Peyer's patch (tissue), 4 donors: ENCODE data around the gene REXO1. TPM values are rescaled to one million over a fixed set of nuclear protein-coding genes. Genes with fewer than 3 reads are reported as not detected.
"Not testable (repeated sequence)": the region's sequence is repeated elsewhere in the genome, so short reads cannot be mapped to it uniquely, and the experiment has no call there.

ENCODE experiments used
- DNase-seq, 3 donors: peaks; one replicate each; pipeline ENCODE4 v3.0.0-alpha.2; 2017 to 2019
- H3K27ac ChIP-seq, 4 donors: fragments of 200-600 bp; sonication (generic); one replicate each; pipeline ENCODE4 v1.5.1; 2016 to 2019
- H3K27me3 ChIP-seq, 2 donors: fragments of 200-600 bp; sonication (generic); one replicate each; pipeline ENCODE4 v1.5.1; 2019
- H3K36me3 ChIP-seq, 3 donors: fragments of 200-600 bp; sonication (generic); one replicate each; pipeline ENCODE4 v1.5.1; 2016 to 2019
- H3K4me1 ChIP-seq, 4 donors: fragments of 200-600 bp; sonication (generic); one replicate each; pipeline ENCODE4 v1.5.1; 2016 to 2019
- H3K4me3 ChIP-seq, 4 donors: fragments of 200-600 bp; sonication (generic); 1 replicate in 3 of 4; 2 replicates in 1 of 4; pipeline ENCODE4 v1.5.1; 2016 to 2019; ENCODE audit warnings: mild to moderate bottlenecking in 1 of 4
- H3K9me3 ChIP-seq, 4 donors: fragments of 200-600 bp; sonication (generic); one replicate each; pipeline ENCODE4 v1.5.1; 2016 to 2019; ENCODE audit warnings: mild to moderate bottlenecking in 1 of 4
- POLR2A ChIP-seq, 2 donors: fragments of 450-650 bp; IDR thresholded peaks; one replicate each; pipeline ENCODE4 v1.5.1; 2017; ENCODE audit warnings: antibody characterized with exemption in 2 of 2, mild to moderate bottlenecking in 2 of 2, moderate library complexity in 2 of 2
- total RNA-seq, 4 donors: library from RNA; depleted of rRNA; stranded (reverse); fragments of >200 nt; gene quantifications; one replicate each; pipeline ENCODE4 v1.1.0, GENCODE V29; 2016
- TF ChIP-seq, protein P1 (sequence below), 6 experiments: fragments of 450-650 bp in 4 of 6; fragments of 200-600 bp in 2 of 6; sonication (generic) in 1 of 6; IDR thresholded peaks; one replicate each; pipeline ENCODE4 v1.5.1; 2017 to 2019; ENCODE audit warnings: antibody characterized with exemption in 6 of 6, mild to moderate bottlenecking in 3 of 6, moderate library complexity in 1 of 6

REXO1 gene
- total RNA-seq, 4 donors from 2014 or later = 47.0 to 101 (median 57.2) TPM

DNA sequence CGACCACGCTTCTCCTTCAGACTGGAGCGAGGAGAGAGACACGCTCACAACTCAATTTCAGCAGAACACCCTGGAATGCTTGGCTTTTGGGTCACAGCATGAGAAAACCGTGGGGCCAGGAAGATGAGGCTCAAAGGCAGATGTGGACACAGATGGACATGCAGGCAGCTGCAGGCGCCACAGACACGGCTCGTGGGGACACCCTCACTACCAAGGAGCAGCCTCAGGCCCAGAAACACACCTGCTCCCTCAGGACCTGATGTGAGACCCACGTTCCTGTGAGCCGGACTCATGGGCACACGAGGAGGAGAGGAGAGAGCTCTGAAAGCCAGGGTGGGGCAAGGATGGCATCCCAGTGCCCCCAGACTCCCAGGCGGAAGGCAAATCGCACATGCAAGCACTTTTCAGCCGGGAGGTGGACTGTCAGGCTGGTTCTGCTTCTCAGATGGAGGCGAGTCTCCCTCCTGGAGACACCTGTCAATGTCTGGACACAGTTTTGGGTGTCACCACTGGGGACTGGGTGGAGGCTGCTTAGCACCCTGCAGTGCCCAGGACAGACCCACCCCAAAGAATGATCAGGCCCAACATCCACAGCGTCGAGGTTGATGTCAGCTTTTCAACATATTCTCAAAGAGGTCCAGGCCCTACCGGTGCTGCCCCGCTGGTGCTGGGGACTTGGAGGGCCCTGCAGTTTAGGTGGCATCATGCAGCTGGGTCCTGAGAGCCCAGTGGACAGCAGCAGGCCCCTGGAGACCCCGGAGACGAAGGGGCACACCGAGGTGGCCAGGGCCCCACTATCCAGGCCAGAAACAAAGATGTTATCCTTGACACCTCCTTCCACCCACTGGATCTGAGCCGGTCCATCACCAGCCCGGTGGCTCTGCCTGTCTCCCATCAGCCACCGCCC is 34.8 kb upstream of the REXO1 start:
- Histone ChIP-seq H3K27ac (peak overlapping the region; percentile 79 to 95 (median 89)), H3K27me3 (no peaks in the 10 kb centered on the region), H3K36me3 (peaks cover 0 to 8% (median 0%) of the 10 kb centered on the region in 3 donors), H3K4me1 (peaks cover 0 to 49% (median 23%) of the 10 kb centered on the region in 4 donors), H3K4me3 (peak overlapping the region; percentile 80 to 99 (median 89)), H3K9me3 (no peaks in the 10 kb centered on the region)
- no peak for TF ChIP-seq POLR2A (IDR thresholded peaks at IDR 0.05)
- TF ChIP-seq, protein P1, sequence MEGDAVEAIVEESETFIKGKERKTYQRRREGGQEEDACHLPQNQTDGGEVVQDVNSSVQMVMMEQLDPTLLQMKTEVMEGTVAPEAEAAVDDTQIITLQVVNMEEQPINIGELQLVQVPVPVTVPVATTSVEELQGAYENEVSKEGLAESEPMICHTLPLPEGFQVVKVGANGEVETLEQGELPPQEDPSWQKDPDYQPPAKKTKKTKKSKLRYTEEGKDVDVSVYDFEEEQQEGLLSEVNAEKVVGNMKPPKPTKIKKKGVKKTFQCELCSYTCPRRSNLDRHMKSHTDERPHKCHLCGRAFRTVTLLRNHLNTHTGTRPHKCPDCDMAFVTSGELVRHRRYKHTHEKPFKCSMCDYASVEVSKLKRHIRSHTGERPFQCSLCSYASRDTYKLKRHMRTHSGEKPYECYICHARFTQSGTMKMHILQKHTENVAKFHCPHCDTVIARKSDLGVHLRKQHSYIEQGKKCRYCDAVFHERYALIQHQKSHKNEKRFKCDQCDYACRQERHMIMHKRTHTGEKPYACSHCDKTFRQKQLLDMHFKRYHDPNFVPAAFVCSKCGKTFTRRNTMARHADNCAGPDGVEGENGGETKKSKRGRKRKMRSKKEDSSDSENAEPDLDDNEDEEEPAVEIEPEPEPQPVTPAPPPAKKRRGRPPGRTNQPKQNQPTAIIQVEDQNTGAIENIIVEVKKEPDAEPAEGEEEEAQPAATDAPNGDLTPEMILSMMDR (IDR thresholded peaks at IDR 0.05) = no peak
- no peak for DNase-seq

DNA sequence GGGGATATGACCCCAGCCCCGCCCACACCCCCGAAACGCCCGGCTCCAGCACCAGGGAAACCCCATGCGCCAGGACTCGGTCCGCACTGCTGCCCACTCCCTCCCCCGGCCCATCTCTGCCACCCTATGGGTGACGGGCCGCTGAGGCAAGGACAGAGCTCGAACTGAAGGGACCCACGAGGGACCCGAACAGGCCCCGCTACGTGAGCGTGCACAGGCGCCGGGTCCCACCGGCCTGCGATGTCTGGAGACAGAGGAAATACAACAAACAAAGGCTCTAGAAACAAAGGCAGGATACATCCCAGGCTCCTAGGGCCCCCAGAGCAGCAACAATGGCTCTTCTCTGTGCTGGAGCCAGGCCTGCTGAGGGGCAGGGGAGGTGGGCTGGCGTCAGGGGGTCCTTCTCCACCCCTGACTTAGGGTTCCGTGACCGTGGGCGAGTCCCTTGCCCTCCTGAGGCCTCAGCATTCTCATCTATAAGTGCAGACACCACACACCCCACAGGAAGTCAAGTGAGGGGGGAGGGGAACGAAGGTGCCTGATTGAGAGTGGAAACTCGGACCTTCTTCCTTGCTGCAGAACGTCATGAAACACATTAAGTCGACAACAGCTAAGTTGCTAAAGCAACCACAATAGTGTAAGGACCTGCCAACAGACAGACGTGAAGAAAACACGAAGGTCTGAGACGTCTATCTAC is 34.0 kb upstream of the REXO1 start:
- TF ChIP-seq, protein P1 (IDR thresholded peaks at IDR 0.05) = no peak
- TF ChIP-seq POLR2A (IDR thresholded peaks at IDR 0.05) = peak in 1 of 2 donors; percentile 10
- DNase-seq = peak in 2 of 3 donors; percentile 82 to 88

DNA sequence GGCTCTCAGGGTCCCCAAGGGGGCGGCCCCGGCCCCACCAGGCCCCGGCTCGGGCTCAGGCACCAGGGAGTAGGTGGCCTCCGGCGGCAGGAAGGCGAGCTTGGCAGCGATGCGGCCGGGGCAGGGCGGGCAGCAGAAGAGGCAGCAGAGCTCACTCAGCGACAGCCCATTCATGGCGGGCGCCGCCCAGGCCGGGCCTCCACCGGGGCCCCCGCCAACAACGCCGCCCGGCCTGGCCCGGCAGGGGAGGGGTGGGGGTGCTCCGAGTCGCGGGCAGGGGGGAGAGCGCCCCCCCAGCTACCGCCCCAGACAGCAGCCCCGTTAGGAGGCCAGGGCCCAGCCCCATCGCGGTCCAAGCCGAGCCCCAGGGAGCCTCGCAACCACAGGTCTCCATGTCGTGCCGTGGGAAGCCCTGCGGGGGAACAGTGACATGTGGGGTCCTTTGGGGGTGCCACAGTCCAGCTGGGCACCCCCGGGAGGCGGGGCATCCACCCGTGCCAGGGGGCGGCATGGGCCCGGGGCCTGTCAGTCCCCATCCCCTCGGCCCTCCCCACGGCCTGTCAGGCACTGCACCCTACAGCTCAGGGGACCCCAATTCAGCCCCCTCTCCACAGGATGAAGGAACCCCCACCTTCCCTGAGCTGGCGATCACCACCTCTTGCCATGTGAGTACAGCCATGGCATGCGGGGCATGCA is 33.3 kb upstream of the REXO1 start:
- Histone ChIP-seq H3K27ac (peak overlapping the region; percentile 79 to 95 (median 89)), H3K4me3 (peak overlapping the region in 3 of 4 donors; percentile 12 to 34 (median 32)), H3K4me1 (peaks cover 0 to 51% (median 25%) of the 10 kb centered on the region in 4 donors)
- not testable (repeated sequence) for H3K27me3 ChIP-seq, H3K9me3 ChIP-seq, H3K36me3 ChIP-seq, DNase-seq

More for the DNA sequence above, 34.0 kb upstream of the REXO1 start:
- Histone ChIP-seq H3K4me1 (peaks cover 0 to 49% (median 23%) of the 10 kb centered on the region in 4 donors), H3K4me3 (peak overlapping the region; percentile 12 to 34 (median 30)), H3K9me3 (no peaks in the 10 kb centered on the region), H3K36me3 (peaks cover 0 to 8% (median 0%) of the 10 kb centered on the region in 3 donors), H3K27ac (peak overlapping the region; percentile 79 to 95 (median 89)), H3K27me3 (no peaks in the 10 kb centered on the region)

DNA sequence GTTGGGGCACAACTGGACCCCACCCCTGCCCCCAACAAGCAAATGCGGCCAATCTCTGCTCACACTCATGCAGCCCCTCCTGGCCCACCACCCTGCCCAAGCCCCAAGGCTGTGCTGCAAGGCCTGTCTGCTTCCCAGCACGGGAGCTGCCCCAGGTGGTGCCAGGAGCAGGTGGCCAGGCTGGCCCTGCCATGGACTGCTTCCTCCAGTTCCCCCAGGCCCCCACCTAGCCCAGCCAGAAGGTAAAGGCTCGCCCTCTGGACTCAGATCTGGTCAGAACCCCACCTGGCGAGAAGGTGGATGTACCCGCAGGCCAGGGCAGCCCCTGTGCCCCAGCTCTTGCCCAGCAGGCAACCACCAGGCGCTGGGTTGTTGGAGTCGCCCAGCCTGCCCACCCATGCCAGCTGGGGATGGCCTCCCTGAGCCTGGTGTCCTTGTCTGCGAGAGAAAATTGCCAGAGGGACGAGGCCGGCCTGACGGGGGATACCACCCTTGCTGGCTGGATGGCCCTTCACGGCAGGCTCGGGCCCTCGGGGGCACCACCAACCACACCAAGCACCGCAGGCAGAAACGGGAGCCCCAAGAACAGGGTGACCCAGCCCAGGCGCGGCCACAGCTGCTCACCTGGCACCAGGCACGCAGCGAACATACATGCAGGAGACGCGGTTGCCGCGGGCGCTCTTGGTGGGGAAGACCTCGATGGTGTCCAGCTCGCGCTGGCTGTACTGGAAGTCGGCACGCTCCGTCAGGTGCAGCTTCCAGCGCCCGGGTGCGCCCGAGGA is 32.5 kb upstream of the REXO1 start:
- no peak for TF ChIP-seq POLR2A (IDR thresholded peaks at IDR 0.05)
- TF ChIP-seq, protein P1 (IDR thresholded peaks at IDR 0.05) = no peak
- H3K27ac ChIP-seq = peak overlapping the region in 2 of 4 donors; percentile 12 to 46
- H3K9me3 ChIP-seq = no peaks in the 10 kb centered on the region
- no peak for DNase-seq
- H3K4me3 ChIP-seq = peak overlapping the region in 1 of 4 donors; percentile 34
- H3K4me1 ChIP-seq = peaks cover 0 to 53% (median 30%) of the 10 kb centered on the region in 4 donors
- no peaks in the 10 kb centered on the region for H3K27me3 ChIP-seq
- peaks cover 0 to 8% (median 0%) of the 10 kb centered on the region in 3 donors for H3K36me3 ChIP-seq

DNA sequence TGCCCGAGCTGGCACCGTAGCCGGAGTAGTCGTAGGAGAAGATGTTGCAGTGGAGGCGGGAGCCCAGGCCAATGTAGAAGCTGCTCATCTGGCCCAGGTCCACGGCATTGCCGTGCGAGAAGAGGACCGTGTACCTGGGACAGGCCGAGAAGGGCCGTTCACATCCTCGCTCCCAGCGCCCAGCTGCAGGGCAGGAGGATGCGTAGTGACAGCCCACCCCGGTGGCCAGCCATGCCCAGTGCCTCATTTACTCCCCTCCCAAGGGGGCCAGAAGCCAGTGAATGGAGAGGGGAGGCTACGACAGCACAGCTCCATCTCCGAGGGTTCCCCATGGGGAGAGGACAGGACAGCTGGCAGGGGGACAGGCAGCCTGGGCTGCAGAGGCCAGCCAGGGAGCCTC is 31.7 kb upstream of the REXO1 start:
- not testable (repeated sequence) for DNase-seq, H3K27ac ChIP-seq, H3K9me3 ChIP-seq, H3K4me3 ChIP-seq, H3K27me3 ChIP-seq, H3K36me3 ChIP-seq
- H3K4me1 ChIP-seq = peaks cover 0 to 53% (median 30%) of the 10 kb centered on the region in 4 donors

DNA sequence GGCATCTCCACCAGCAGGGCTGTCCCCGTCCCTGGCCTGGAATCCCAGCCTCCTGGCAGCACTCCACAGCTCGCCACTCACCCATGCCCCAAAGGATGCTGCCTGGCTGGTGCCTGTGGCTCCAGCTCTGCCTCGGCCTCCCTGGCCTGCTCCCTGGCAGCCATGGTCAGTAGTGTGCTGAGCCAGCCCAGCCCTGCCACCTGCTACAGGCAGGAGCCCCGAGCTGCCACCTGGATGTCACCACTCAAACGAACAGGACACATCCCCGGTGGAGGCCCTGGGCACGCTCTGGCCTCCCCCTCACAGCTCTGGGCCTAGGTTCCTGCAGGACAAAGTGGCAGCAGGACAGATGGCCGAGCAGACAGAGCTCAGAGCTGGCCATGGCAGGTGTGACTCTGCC is 30.3 kb upstream of the REXO1 start:
- H3K27ac ChIP-seq, H3K4me3 ChIP-seq, DNase-seq, H3K9me3 ChIP-seq, H3K27me3 ChIP-seq, H3K36me3 ChIP-seq: not testable (repeated sequence)
- peaks cover 0 to 56% (median 28%) of the 10 kb centered on the region in 4 donors for H3K4me1 ChIP-seq

DNA sequence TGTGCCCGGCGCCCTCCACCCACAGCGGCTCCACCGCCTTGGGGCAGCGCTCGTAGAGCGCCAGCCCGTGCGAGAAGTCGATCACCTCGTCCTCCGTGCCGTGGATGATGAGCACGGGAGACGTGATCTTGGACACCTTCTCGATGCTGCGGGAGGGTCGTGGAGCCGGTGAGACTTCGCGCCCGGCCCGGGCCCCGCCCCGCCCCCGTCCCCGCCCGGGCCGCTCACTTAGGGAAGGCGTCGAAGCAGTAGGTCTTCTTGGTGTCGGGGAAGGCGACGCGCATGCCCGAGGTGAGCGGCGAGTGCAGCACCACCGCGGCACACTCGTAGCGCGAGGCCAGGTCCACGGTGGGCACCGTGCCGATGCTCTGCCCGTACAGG is 29.0 kb upstream of the REXO1 start:
- not testable (repeated sequence) for H3K4me3 ChIP-seq, DNase-seq, H3K27ac ChIP-seq, H3K27me3 ChIP-seq, H3K9me3 ChIP-seq
- peaks cover 0 to 18% (median 0%) of the 10 kb centered on the region in 3 donors for H3K36me3 ChIP-seq
- peaks cover 0 to 55% (median 20%) of the 10 kb centered on the region in 4 donors for H3K4me1 ChIP-seq

DNA sequence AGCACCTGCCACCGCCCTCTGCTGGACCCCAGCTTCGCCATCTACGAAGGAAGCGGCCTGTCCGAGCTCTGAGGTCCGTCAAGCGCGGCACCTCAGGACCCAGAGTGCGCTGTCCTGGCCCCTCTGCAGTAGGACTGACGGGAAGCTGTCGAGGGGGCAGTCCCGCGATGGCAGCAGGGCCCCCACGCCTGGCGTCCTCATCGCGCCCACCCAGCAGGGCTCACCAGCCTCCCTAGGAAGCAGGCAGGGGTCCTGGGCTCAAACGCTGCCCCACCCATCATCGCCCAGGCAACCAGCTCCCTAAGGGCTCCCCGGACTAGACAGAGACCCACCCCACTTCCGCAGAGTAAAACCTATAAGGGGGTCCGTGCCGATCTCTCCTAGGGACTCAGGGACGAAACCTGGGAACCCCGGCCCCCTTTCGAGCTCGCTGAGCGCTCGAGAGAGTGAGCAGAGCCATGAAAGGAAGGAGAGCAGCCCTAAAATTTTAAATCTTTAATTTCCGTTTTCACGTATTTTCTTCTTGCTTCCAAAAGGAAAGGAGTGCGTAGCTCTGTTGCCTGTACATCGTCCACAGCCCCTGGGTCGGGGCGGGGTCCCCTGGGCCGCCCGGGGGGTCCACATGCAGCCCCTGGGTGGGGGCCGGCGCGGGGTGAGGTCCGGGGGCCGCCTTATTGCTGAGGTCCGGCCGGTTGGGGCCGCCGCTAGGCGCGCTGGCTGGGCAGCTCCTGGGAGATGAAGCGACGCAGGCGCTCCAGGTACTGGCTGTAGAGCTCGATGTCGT is 28.4 kb upstream of the REXO1 start:
- peak overlapping the region; percentile 78 to 98 (median 85) for H3K4me3 ChIP-seq
- H3K27me3 ChIP-seq, H3K9me3 ChIP-seq, DNase-seq: not testable (repeated sequence)
- H3K36me3 ChIP-seq = peaks cover 0 to 22% (median 0%) of the 10 kb centered on the region in 3 donors
- peaks cover 0 to 49% (median 17%) of the 10 kb centered on the region in 4 donors for H3K4me1 ChIP-seq
- peak overlapping the region; percentile 91 to 98 (median 94) for H3K27ac ChIP-seq
